HEK293T (cell line): ENCODE data around the gene HOXD3.

Experiments used
- CTCF ChIA-PET: fragments of 350-600 bp; formaldehyde crosslinking; extraction: SDS; loops from one replicate; lab custom pipeline; 2021; ENCODE audit warnings: antibody characterized with exemption, inconsistent platforms; lab: Yijun Ruan, JAX
- POLR2A ChIA-PET: fragments of 350-600 bp; formaldehyde crosslinking; extraction: SDS; loops from one replicate; lab custom pipeline; 2020; ENCODE audit warnings: antibody characterized with exemption, inconsistent platforms; lab: Yijun Ruan, JAX
- DNase-seq: peaks from one replicate; pipeline ENCODE4 v3.0.0; 2012; ENCODE audit warnings: mixed read lengths; ENCODE audit errors: extremely low spot score
- ARNT ChIP-seq: fragments of 450-650 bp; IDR thresholded peaks from 2 replicates; pipeline ENCODE4 v1.6.1; 2017; ENCODE audit warnings: mild to moderate bottlenecking
- BHLHE40 ChIP-seq: fragments of 450-650 bp; IDR thresholded peaks from 2 replicates; pipeline ENCODE4 v1.6.1; 2016; ENCODE audit warnings: mild to moderate bottlenecking, moderate library complexity, borderline replicate concordance
- CTBP1 ChIP-seq: fragments of 450-650 bp; IDR thresholded peaks from 2 replicates; pipeline ENCODE4 v1.6.1; 2016; ENCODE audit warnings: borderline replicate concordance
- ELF4 ChIP-seq: fragments of 450-650 bp; IDR thresholded peaks from 2 replicates; pipeline ENCODE4 v1.6.1; 2017; ENCODE audit warnings: antibody characterized with exemption
- FOXA1 ChIP-seq: fragments of 450-650 bp; IDR thresholded peaks from 2 replicates; pipeline ENCODE4 v1.6.1; 2016; ENCODE audit warnings: mild to moderate bottlenecking
- FOXK2 ChIP-seq: fragments of 450-650 bp; IDR thresholded peaks from 2 replicates; pipeline ENCODE4 v1.6.1; 2016; ENCODE audit warnings: mild to moderate bottlenecking
- FOXM1 ChIP-seq: fragments of 450-650 bp; IDR thresholded peaks from 2 replicates; pipeline ENCODE4 v1.6.1; 2017; ENCODE audit warnings: mild to moderate bottlenecking, borderline replicate concordance
- HDGF ChIP-seq: fragments of 450-650 bp; IDR thresholded peaks from 2 replicates; pipeline ENCODE4 v1.6.1; 2017; ENCODE audit warnings: antibody characterized with exemption, borderline replicate concordance
- L3MBTL2 ChIP-seq: fragments of 450-650 bp; conservative IDR thresholded peaks from 2 replicates; pipeline ENCODE4 v1.6.1; 2016; ENCODE audit warnings: mild to moderate bottlenecking
- LEF1 ChIP-seq: fragments of 450-650 bp; IDR thresholded peaks from 2 replicates; pipeline ENCODE4 v1.6.1; 2017; ENCODE audit warnings: mild to moderate bottlenecking, borderline replicate concordance
- NFRKB ChIP-seq: fragments of 450-650 bp; IDR thresholded peaks from 2 replicates; pipeline ENCODE4 v1.6.1; 2016; ENCODE audit warnings: mild to moderate bottlenecking, moderate library complexity
- SP1 ChIP-seq: fragments of 450-650 bp; IDR thresholded peaks from 2 replicates; pipeline ENCODE4 v1.6.1; 2017
- SUZ12 ChIP-seq: fragments of 450-650 bp; IDR thresholded peaks from 2 replicates; pipeline ENCODE4 v1.6.1; 2016; ENCODE audit warnings: mild to moderate bottlenecking
- TARDBP ChIP-seq: fragments of 450-650 bp; IDR thresholded peaks from 2 replicates; pipeline ENCODE4 v1.6.1; 2016
- ZNF384 ChIP-seq: fragments of 450-650 bp; IDR thresholded peaks from 2 replicates; pipeline ENCODE4 v1.6.1; 2016
- TF ChIP-seq, protein P1 (sequence below): fragments of 450-650 bp; IDR thresholded peaks from 2 replicates; pipeline ENCODE4 v1.6.1; 2016

Gene HOXD3

DNA sequence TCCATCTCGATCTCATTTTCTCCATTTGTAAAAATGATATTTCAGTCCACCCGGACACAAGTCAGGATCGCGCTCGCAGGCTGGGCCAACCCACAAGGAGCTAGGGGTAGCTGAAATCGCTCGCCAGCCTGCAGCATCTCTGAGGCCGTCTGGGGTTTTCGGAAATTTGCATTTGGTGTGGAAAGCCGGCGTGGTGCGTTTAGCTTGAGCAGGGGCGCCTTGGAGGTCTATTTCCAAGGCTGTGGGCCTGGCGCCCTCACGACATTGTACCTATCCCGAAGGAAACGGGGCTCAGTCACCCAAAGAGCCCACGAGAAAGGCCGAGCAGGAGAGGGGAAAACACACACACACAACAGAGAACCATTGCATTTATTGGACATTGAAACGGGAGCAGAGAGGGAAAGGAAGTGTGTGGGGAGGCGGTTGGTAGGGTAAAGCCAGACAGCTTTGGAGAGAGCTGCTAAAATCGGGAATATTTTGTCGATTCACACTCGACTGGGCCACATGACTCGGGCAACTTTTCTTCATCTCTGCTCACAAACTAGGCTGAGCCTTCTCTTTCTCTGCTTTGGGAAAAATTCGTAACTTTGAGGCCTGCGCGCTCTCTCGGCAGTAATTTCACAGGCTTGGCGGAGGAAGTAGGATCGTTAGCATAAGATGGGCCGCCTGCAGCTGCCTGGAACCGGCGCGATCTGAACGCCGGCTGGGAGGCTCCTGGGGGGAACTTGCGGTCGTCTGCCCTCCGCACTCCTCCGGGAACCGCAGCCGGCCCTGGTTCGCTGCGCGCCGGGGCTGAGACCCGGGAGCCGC lies 28.7 kb upstream of the HOXD3 start:
- ChIA-PET CTCF (interaction anchor here (0.8 to 2.1 kb wide), 5 partner anchors 8 to 526 kb away, joined by 3 to 10 read pairs (median 5); no protein-coding TSS in a partner anchor), POLR2A (interaction anchor here (3.8 to 5.4 kb wide), 2 partner anchors 23 kb away, joined by 24 to 35 read pairs; partner anchors contain the start of gene HOXD11)
- DNase-seq, result no peak
- TF ChIP-seq LEF1 (no peak), CTBP1 (no peak), ARNT (no peak)

DNA sequence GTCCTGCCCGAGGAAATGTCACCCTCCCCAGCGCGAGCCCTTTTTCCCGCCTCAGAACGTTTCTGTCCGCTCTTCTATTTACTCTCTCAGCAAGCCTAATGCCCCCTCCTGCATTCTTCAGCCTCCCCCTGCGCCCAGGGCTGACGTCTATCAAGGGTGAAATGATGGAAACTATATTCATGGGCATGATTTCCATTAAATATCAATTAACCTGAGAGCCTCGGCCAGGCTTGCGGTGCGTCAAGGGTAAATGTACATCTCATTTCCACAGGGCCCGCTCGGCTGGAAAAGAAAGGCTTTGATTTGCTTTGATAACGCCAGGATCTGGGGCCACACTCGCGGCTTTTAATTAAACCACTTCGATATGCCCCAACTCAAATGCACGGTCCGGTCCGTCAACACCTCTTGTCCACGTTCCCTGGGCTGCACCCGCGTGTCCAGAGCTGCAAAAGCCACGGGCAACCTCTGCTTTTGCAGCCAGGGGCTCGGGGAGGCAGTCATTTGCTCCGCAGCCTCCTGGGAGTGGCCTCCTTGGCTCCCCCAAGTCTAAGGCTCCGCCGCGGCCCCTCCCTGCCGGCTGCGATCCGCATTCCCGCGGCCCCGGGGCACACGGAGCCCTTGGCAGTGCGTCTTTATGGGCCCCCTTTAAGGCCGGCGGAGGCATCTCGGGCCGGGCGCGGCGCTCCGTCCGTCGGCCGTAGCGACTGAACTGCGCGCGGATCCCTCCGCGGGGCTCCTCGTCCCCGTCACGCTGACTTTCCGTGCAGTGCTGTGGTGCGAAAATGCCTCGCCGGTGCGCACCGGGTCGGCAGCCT lies 27.9 kb upstream of the HOXD3 start, which contains the start of gene HOXD8:
Gene HOXD8 (plus strand): TSS at position 724 of the 815 bp plus-strand sequence. CDS start 662 bp downstream, outside the sequence.
- ChIA-PET POLR2A (interaction anchor here (1.4 to 5.4 kb wide), 2 partner anchors 24 to 499 kb away, joined by 3 to 35 read pairs; partner anchors contain the start of gene HOXD11), CTCF (no interaction called here)
- DNase-seq, result no peak
- TF ChIP-seq FOXK2 (no peak), SP1 (no peak), HDGF (no peak), FOXM1 (no peak), LEF1 (no peak), FOXA1 (no peak), ARNT (no peak), NFRKB (no peak), ZNF384 (no peak), L3MBTL2 (peak; percentile 83), ELF4 (no peak), CTBP1 (peak; percentile 69), TARDBP (peak; percentile 83)
- TF ChIP-seq, protein P1, sequence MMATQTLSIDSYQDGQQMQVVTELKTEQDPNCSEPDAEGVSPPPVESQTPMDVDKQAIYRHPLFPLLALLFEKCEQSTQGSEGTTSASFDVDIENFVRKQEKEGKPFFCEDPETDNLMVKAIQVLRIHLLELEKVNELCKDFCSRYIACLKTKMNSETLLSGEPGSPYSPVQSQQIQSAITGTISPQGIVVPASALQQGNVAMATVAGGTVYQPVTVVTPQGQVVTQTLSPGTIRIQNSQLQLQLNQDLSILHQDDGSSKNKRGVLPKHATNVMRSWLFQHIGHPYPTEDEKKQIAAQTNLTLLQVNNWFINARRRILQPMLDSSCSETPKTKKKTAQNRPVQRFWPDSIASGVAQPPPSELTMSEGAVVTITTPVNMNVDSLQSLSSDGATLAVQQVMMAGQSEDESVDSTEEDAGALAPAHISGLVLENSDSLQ, result 0 out of 2 replicates have a peak, but pooled peaks have one; percentile 22

DNA sequence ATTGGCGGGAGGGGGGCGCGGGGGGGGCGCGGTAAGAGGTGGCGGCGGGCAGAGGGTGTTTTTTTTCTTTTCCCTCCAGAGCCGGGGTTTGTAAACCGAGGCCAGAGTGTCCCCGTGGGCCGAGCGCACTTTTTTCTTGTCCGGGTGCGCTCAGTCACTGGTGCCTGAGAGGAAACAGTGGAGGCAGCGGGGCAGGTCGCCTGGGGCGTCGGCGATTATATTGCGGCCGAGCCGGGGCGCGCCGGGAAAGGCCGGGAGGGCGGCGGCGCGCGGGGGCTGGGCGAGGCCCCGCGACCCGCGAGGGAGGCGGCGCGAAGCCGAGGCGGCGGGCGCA lies 27.3 kb upstream of the HOXD3 start:
- POLR2A ChIA-PET, result interaction anchor here (1.3 to 5.4 kb wide), 3 partner anchors 24 to 507 kb away, joined by 3 to 35 read pairs (median 5); partner anchors contain the start of gene HOXD11
- CTCF ChIA-PET, result interaction anchor here (0.6 to 1.0 kb wide), 2 partner anchors 28 to 507 kb away, joined by 3 to 4 read pairs; no protein-coding TSS in a partner anchor
- TF ChIP-seq ZNF384 (no peak), FOXM1 (0 out of 2 replicates have a peak, but pooled peaks have one; percentile 48), ELF4 (no peak), CTBP1 (no peak)
- DNase-seq, result no peak

DNA sequence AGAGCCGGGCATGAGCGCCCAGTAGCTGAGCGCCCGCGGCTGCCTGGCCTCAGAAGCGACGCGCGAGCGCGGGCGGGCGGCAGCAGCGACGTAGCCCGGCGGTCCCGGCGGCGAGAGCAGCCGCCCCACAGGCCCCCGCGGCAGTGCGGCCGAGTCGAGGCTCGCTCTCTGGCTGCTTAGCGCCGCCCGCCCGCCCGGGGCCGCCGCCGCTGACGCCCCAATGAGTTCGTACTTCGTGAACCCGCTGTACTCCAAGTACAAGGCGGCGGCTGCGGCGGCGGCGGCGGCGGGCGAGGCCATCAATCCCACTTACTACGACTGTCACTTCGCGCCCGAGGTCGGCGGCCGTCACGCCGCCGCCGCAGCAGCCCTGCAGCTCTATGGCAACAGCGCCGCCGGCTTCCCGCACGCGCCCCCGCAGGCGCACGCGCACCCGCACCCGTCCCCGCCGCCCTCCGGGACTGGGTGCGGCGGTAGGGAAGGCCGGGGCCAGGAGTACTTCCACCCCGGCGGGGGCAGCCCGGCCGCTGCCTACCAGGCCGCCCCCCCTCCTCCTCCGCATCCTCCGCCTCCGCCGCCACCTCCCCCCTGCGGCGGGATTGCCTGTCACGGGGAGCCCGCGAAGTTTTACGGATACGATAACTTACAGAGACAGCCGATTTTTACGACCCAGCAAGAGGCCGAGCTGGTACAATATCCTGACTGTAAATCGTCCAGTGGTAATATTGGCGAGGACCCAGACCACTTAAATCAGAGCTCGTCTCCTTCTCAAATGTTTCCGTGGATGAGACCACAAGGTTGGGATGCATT lies 26.8 kb upstream of the HOXD3 start:
- TF ChIP-seq FOXM1 (peak; percentile 83; the same call in 1 of the 2 replicates), CTBP1 (peak; percentile 90), SP1 (no peak), FOXK2 (no peak), ARNT (peak; percentile 77), LEF1 (no peak), FOXA1 (no peak), ZNF384 (peak; percentile 90; the same call in 1 of the 2 replicates), TARDBP (no peak), BHLHE40 (no peak), SUZ12 (no peak)
- TF ChIP-seq, protein P1, result peak; percentile 94

DNA sequence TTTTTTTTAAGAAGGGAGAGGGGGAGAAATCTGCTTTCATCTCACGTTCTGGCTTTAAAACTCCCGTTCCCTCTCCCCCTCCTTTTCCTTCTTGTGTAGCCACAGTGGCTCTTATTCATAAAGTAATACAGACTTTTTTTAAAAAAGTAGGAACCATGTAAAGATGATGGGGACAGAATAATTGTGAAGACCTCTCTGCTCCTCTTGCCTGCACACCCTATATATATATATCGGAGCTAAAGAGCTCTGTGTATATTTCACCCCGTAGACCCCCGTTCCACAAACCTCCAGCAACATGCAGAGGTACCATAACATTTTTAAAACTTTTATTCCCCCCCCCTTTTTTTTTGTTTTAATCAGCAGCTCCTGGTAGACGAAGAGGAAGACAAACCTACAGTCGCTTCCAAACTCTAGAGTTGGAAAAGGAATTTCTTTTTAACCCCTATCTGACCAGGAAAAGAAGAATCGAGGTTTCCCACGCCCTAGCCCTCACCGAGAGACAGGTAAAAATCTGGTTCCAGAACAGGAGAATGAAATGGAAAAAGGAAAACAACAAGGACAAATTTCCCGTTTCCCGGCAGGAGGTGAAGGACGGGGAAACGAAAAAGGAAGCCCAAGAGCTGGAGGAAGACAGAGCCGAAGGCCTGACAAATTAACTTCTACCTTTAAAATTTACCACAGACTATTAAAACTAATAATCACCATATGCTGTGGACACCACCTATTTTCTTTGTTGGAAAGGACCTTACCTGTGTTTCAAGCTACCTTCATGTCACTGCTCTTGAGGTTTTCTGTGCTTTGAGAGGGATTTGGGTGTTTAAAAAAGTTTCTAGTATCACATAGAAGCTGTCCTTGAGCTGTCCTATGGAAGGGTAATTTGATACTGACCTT lies 25.9 kb upstream of the HOXD3 start:
- CTCF ChIA-PET, result interaction anchor here (0.6 to 2.8 kb wide), 10 partner anchors 9 to 521 kb away, joined by 3 to 13 read pairs (median 4); no protein-coding TSS in a partner anchor
- POLR2A ChIA-PET, result interaction anchor here (0.6 to 5.4 kb wide), 9 partner anchors 8 to 1001 kb away, joined by 3 to 35 read pairs (median 4); partner anchors contain the start of genes HOXD11 and HOXD13
- TF ChIP-seq FOXM1 (no peak), NFRKB (no peak), ELF4 (no peak), L3MBTL2 (no peak), CTBP1 (no peak), TARDBP (no peak), ZNF384 (no peak; the same call in none of the 2 replicates)
- TF ChIP-seq, protein P1, result no peak

More for the DNA sequence above, 26.8 kb upstream of the HOXD3 start:
- CTCF ChIA-PET, result interaction anchor here (0.6 to 2.8 kb wide), 6 partner anchors 10 to 521 kb away, joined by 3 to 13 read pairs (median 4); no protein-coding TSS in a partner anchor
- DNase-seq, result peak; percentile 59
- POLR2A ChIA-PET, result interaction anchor here (0.6 to 5.4 kb wide), 8 partner anchors 9 to 1002 kb away, joined by 3 to 35 read pairs (median 4); partner anchors contain the start of gene HOXD11

More for the DNA sequence above, 25.9 kb upstream of the HOXD3 start:
- DNase-seq, result no peak
